Adrenal gland (tissue), 5 donors: ENCODE results near the gene HLCS.

Experiments
- CTCF ChIP-seq, 6 experiments: fragments of 450-650 bp in 4 of 6; fragments of 200-600 bp in 2 of 6; sonication (generic) in 1 of 6; IDR thresholded peaks; 1 replicate in 5 of 6; 2 replicates in 1 of 6; pipeline versions ENCODE4 v1.5.1 to v1.8.0; 2016 to 2021; ENCODE audit warnings: antibody characterized with exemption in 6 of 6, mild to moderate bottlenecking in 2 of 6, moderate library complexity in 1 of 6
- POLR2A ChIP-seq, 2 donors: fragments of 450-650 bp; IDR thresholded peaks; one replicate each; pipeline ENCODE4 v1.6.1; 2017; ENCODE audit warnings: antibody characterized with exemption in 2 of 2, mild to moderate bottlenecking in 2 of 2, moderate library complexity in 1 of 2
- donor health status: DM: no; HTN: no; CAD: no.

GRCh38 chr21:36762642-36763041 is 203.8 kb downstream of the HLCS start:
- no peak for TF ChIP-seq CTCF (IDR thresholded peaks at IDR 0.05)
- no peak for TF ChIP-seq POLR2A (IDR thresholded peaks at IDR 0.05)
